Small intestine (tissue), 7 donors: Measurements from ENCODE around the gene TBCK. TPM values are rescaled to one million over a fixed set of nuclear protein-coding genes. Genes with fewer than 3 reads are reported as not detected.

Experiments used
- DNase-seq, 2 donors: peaks; one replicate each; pipeline versions ENCODE4 v3.0.0 to v3.0.0-alpha.2; 2013
- FAIRE-seq: peaks from 2 replicates; lab custom pipeline; 2012; peaks lifted over from hg19 to GRCh38; lab: Jason Lieb, UNC
- H3K27ac ChIP-seq, 3 donors: one replicate each; pipeline ENCODE4 v1.5.1; 2013; ENCODE audit warnings: low read length in 2 of 3, mild to moderate bottlenecking in 2 of 3, control low read depth in 1 of 3, inconsistent platforms in 1 of 3, low read depth in 1 of 3, moderate library complexity in 1 of 3
- H3K27me3 ChIP-seq, 3 donors: one replicate each; pipeline ENCODE4 v1.6.1; 2013; ENCODE audit warnings: low read length in 3 of 3, inconsistent platforms in 1 of 3; ENCODE audit not compliant: control insufficient read depth in 3 of 3, insufficient read depth in 3 of 3
- H3K36me3 ChIP-seq, 3 donors: one replicate each; pipeline ENCODE4 v1.6.1; 2013; ENCODE audit warnings: low read length in 3 of 3, inconsistent platforms in 1 of 3, low read depth in 1 of 3, mild to moderate bottlenecking in 1 of 3, moderate library complexity in 1 of 3; ENCODE audit not compliant: control insufficient read depth in 3 of 3, insufficient read depth in 2 of 3
- H3K4me1 ChIP-seq, 3 donors: one replicate each; pipeline ENCODE4 v1.6.1; 2013; ENCODE audit warnings: low read length in 2 of 3, inconsistent platforms in 1 of 3, low read depth in 1 of 3, mild to moderate bottlenecking in 1 of 3, moderate library complexity in 1 of 3; ENCODE audit not compliant: control insufficient read depth in 3 of 3, insufficient read depth in 2 of 3
- H3K4me3 ChIP-seq, 3 donors: one replicate each; pipeline ENCODE4 v1.5.1; 2013; ENCODE audit warnings: low read length in 3 of 3, control low read depth in 1 of 3, inconsistent platforms in 1 of 3, low read depth in 1 of 3, mild to moderate bottlenecking in 1 of 3, moderate library complexity in 1 of 3
- H3K9me3 ChIP-seq, 2 donors: one replicate each; pipeline ENCODE4 v1.6.1; 2013; ENCODE audit warnings: low read depth in 1 of 2, low read length in 1 of 2; ENCODE audit not compliant: control insufficient read depth in 2 of 2, insufficient read depth in 1 of 2
- WGBS, 3 donors: extraction: QIAGEN DNeasy Blood & Tissue Kit; methylation state at CpG; one replicate each; pipeline ENCODE4 v1.1.7; 2013; 5-methylcytosine and 5-hydroxymethylcytosine counted together
- polyA plus RNA-seq, 4 donors: library from polyadenylated mRNA; stranded (reverse) in 3 of 4; unstranded in 1 of 4; fragments of 200-250 nt in 3 of 4; fragments of 120-200 nt in 1 of 4; gene quantifications; one replicate each; pipeline versions ENCODE4 v1.2.1 to v1.2.3, GENCODE V29; 2013
- donor health status: healthy with polysubstance abuse.
- donor health status: control.
- donor health status: control.
- donor health status: Bipolar disorder and iron deficiency.
- donor health status: healthy.

Gene TBCK
- polyA plus RNA-seq, 4 donors = 5.1 to 31.6 (median 9.3) TPM

DNA sequence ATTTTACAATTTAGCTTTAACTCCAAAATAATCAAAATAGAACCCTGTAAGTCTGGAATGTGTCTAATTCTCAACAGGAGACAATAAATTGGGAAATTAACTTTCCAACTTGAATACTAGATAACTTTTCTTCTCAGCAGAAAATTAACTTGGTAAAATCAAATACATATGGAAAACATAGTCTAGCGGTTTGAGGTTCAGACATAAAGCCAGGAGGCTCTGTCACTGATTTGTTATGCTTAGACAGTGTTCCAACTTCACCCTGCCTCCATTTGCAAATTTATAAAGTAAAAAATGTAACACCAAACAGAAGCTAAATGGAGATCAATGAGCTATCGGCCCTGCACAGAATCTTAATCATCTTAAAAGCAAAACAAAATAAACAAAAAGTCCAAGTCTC is 46.3 kb downstream of the TBCK start:
- no peaks in the 10 kb centered on the region for H3K27me3 ChIP-seq

DNA sequence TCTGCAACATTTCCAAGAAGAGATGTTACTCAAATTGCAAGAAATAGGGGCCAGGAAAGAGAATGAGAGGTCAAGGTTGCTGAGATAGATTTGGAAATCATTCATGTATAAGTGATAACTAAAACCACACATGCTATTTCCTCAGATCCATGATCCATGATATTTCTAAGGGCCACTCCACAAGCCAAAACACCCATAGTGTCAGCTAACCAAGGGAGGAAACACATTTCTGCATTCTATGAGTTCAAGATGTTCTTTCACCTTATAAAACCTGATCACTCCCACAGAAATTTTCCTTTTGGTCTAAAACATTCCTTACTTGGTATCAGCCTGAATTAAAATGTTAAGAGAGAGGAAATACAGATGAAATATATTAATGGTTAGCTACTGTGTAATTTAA is 47.2 kb downstream of the TBCK start:
- Histone ChIP-seq H3K4me1 (peaks cover 0 to 10% (median 0%) of the 10 kb centered on the region in 3 donors), H3K36me3 (no peaks in the 10 kb centered on the region), H3K4me3 (no peak overlapping the region), H3K27me3 (no peaks in the 10 kb centered on the region), H3K27ac (no peak overlapping the region), H3K9me3 (no peaks in the 10 kb centered on the region)
- FAIRE-seq = no peak
- no peak for DNase-seq

More for the DNA sequence above, 46.3 kb downstream of the TBCK start:
- no peak for DNase-seq
- no peak overlapping the region for H3K4me3 ChIP-seq
- H3K9me3 ChIP-seq = no peaks in the 10 kb centered on the region
- H3K4me1 ChIP-seq = peaks cover 0 to 7% (median 0%) of the 10 kb centered on the region in 3 donors
- no peak overlapping the region for H3K27ac ChIP-seq
- 89 to 93% (median 90%) methylated on average over 2 of the region's 2 CpGs for WGBS, 3 donors
- peaks cover 0 to 1% (median 0%) of the 10 kb centered on the region in 3 donors for H3K36me3 ChIP-seq
- FAIRE-seq = no peak

DNA sequence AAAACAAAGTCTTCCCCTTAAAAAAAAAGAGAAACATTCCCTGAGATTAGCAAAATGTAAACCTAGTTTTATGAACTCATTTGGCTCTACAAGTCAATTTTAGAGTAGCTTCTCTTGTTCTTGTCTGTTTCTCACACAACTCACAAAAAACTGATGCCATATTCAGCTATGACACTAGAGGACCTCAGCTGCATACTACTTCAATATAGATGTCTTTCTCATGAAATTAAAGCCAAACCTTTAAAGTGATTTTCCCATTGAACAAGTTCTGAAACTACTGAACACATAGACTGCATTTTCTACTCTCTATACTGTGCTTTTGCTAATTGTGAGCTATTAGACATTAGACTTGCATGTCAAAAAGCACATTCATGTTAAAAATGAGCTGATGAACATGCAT is 49.8 kb downstream of the TBCK start:
- no peak overlapping the region for H3K4me3 ChIP-seq
- DNase-seq (peak; percentile 47 to 54), FAIRE-seq (no peak)

DNA sequence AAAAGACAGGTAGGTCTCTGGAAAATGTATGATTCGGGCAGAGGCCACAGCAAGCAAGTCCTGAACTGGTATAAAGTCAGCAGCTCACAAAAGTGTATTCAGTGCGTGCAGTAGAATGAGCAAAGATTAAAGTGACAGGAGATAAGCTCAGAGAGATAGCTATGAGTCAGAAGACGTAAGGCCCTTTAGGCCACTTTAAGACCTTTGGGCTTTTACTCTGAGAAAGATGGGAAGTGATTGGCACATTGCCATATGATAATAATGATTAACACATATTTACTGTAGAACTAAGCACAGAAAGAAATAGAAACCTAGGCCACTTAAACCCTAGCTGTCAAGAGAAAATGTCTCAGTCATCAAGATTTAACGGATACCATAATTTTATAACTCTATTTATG is 51.7 kb downstream of the TBCK start:
- Histone ChIP-seq H3K9me3 (no peaks in the 10 kb centered on the region), H3K27me3 (no peaks in the 10 kb centered on the region), H3K27ac (peak overlapping the region in 1 of 3 donors; percentile 84), H3K36me3 (no peaks in the 10 kb centered on the region), H3K4me1 (peaks cover 0 to 13% (median 0%) of the 10 kb centered on the region in 3 donors), H3K4me3 (no peak overlapping the region)
- WGBS, 3 donors = 10 to 59% (median 33%) methylated on average over 4 of the region's 4 CpGs
- DNase-seq (peak; percentile 93 to 96), FAIRE-seq (peak; percentile 96)

More for the DNA sequence above, 49.8 kb downstream of the TBCK start:
- peaks cover 0 to 13% (median 0%) of the 10 kb centered on the region in 3 donors for H3K4me1 ChIP-seq
- H3K27me3 ChIP-seq = no peaks in the 10 kb centered on the region
- H3K27ac ChIP-seq = no peak overlapping the region
- no peaks in the 10 kb centered on the region for H3K9me3 ChIP-seq
- H3K36me3 ChIP-seq = no peaks in the 10 kb centered on the region

DNA sequence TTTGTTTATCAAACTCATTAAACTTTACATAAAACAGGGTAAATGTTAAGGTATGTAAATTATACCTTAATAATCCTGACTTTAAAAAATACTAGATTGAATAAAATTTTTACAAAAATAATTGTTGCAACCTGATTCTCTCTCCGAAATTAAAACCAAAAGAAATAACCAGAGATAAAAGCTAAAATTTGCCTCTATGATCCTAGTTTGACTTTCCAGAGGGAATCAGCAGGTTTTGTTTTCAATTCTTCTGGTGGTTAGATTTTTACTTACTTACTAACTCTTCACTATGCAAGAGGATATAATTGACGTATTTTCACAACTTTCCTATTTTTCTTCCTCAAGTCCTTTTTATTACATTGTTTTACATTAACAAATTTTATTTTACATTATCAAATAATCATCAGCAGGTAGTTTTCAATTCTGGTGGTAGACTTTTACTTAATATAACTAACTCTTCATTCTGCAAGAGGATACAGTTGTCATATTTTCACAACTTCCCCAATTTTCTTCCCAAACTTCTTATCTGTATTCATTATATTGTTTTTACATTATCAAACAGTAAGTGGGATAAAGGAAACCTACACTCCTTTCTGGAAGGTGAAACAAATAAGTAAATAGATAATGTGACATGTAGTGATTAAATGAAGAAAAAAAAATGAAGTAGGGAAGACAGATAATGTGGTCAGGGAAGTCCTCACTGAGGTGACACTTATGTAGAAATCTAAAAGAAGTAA is 52.2 kb downstream of the TBCK start:
- peak; percentile 39 for FAIRE-seq
- H3K9me3 ChIP-seq = no peaks in the 10 kb centered on the region
- no peak overlapping the region for H3K4me3 ChIP-seq
- H3K36me3 ChIP-seq = no peaks in the 10 kb centered on the region
- peak in 1 of 2 donors; percentile 7 for DNase-seq
- no peaks in the 10 kb centered on the region for H3K27me3 ChIP-seq
- H3K4me1 ChIP-seq = peaks cover 0 to 13% (median 0%) of the 10 kb centered on the region in 3 donors
- WGBS, 3 donors = 70 to 90% (median 88%) methylated on average over 2 of the region's 2 CpGs
- peak overlapping the region in 2 of 3 donors; percentile 48 to 84 for H3K27ac ChIP-seq

DNA sequence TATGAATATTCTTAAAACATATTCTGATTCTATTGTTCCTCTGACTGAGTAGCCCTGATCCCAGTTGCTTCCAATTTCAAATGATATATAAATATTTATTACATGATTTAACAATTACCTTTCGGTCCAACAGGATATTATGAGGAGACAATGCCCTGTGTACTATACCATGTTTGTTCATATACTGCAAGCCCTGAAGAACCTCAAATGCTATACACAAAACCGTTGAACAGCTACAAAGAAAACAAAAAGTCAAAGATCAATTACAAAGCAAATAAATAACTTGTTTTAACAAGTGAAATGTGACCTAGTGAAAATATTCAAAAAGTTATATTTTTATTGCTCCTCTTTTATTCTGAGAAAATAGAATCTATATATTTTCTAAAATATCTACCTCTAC is 54.0 kb downstream of the TBCK start:
- WGBS, 3 donors = 56 to 76% (median 65%) methylated on average over 2 of the region's 2 CpGs
- H3K4me1 ChIP-seq = peaks cover 0 to 13% (median 0%) of the 10 kb centered on the region in 3 donors
- H3K4me3 ChIP-seq = no peak overlapping the region
- H3K27me3 ChIP-seq = no peaks in the 10 kb centered on the region
- H3K9me3 ChIP-seq = no peaks in the 10 kb centered on the region
- no peak for DNase-seq
- H3K27ac ChIP-seq = peak overlapping the region in 1 of 3 donors; percentile 13
- FAIRE-seq = no peak
- H3K36me3 ChIP-seq = no peaks in the 10 kb centered on the region

DNA sequence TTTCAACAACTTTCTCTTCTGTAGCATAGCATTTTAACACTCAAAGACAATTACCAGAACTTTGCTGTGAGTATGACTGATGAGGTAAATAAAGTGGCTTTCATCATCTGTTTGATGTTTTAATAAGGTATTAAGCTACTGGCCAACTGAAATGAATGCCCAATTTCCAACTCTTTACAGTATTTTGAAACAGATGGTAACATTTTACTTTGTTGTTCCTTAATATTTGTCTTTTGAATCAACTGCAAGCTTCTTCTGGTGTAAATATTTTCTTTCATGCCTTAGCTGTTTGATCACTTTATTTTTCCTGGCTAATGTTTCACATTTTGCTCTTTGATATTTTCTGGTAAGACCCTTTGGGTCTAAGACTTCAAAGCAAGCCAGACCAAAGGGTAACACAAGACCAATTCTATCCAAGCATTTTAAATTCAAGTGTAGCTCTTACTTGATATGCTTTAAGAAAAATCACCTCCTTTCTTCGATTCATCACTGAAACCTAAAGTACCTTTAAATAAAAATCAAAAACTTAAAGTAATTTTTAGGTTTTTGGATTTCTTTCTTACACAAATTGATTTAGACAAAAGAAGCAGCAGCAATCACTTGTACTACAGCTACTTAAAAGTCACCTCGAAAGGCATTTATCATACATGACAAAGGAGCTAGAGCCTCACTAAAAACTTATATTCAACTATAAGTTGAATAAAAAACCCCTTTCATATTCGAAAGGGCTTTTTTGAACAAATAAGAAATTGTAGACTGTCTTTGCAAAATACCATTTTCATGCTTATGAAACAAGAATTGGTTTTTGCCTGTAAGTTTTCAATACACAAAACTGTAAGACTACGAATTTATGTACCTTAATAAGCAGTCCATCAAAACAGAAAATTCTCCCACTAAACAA is 57.6 kb downstream of the TBCK start:
- DNase-seq (no peak), FAIRE-seq (no peak)
- H3K27me3 ChIP-seq = no peaks in the 10 kb centered on the region
- no peak overlapping the region for H3K4me3 ChIP-seq
- peaks cover 0 to 3% (median 0%) of the 10 kb centered on the region in 3 donors for H3K4me1 ChIP-seq
- no peak overlapping the region for H3K27ac ChIP-seq
- peaks cover 0 to 17% (median 0%) of the 10 kb centered on the region in 3 donors for H3K36me3 ChIP-seq
- H3K9me3 ChIP-seq = peaks cover 0 to 6% of the 10 kb centered on the region in 2 donors
- 93 to 97% (median 95%) methylated on average over 4 of the region's 4 CpGs for WGBS, 3 donors

DNA sequence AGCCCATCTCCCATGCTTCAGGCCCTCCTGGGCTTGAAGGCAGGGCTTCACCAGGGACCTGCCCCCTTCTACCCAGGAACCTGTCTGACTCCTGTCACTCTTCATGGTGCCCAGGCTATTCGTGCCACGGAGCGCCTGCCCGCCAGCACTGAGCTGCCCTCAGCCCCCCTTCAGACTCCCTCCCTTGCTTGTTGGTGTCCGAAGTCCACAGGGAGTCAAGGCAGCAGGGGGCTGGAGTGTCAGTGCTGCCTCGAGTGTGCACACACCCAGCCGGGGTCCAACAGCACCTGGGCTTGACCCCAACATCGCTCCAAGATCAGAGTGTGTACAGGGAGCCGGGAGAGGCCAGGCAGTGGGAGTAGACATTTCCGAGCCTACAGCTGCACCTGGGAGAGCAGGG is 59.8 kb downstream of the TBCK start:
- 97 to 99% (median 98%) methylated on average over 10 of the region's 10 CpGs for WGBS, 3 donors
- Histone ChIP-seq H3K27ac (no peak overlapping the region), H3K4me1 (no peaks in the 10 kb centered on the region), H3K27me3 (no peaks in the 10 kb centered on the region), H3K36me3 (peaks cover 0 to 17% (median 0%) of the 10 kb centered on the region in 3 donors), H3K9me3 (peaks cover 0 to 6% of the 10 kb centered on the region in 2 donors), H3K4me3 (no peak overlapping the region)
- FAIRE-seq (no peak), DNase-seq (no peak)
